Activated CD8-positive, alpha-beta T cell treated with anti-CD3 and anti-CD28 coated beads, Interleukin-2, amount 10 ng/mL, durations not matched to agents 7 days and 5 days (primary cell): ENCODE data around the gene P3R3URF. TPM values are rescaled to one million over a fixed set of nuclear protein-coding genes. Genes with fewer than 3 reads are reported as not detected.

Experiments
- ATAC-seq: fragments of 150-1000 bp; cut with Tn5 transposase; one replicate; pipeline ENCODE4 v1.10.0; 2021; ENCODE audit warnings: moderate library complexity
- CTCF ChIA-PET: fragments of 350-600 bp; sonication (Branson Sonifier 250); formaldehyde crosslinking; loops from one replicate; lab custom pipeline; 2021; ENCODE audit warnings: antibody characterized with exemption; lab: Charles Lee
- POLR2A ChIA-PET: fragments of 350-600 bp; sonication (Branson Sonifier 250); formaldehyde crosslinking; loops from one replicate; lab custom pipeline; 2021; ENCODE audit warnings: antibody characterized with exemption; lab: Charles Lee
- DNase-seq: peaks from one replicate; pipeline ENCODE4 v3.0.0-alpha.2; 2020
- H3K27ac Mint-ChIP-seq: one replicate; pipeline ENCODE4 v1.8.0; 2021; ENCODE audit warnings: mild to moderate bottlenecking, mixed read lengths
- H3K27me3 Mint-ChIP-seq: one replicate; pipeline ENCODE4 v1.8.0; 2021; ENCODE audit warnings: low read depth, mixed read lengths
- H3K36me3 Mint-ChIP-seq: one replicate; pipeline ENCODE4 v1.8.0; 2021; ENCODE audit warnings: low read depth, mixed read lengths
- H3K4me1 Mint-ChIP-seq: one replicate; pipeline ENCODE4 v1.8.0; 2021; ENCODE audit warnings: low read depth, mixed read lengths
- H3K4me3 Mint-ChIP-seq: one replicate; pipeline ENCODE4 v1.8.0; 2021; ENCODE audit warnings: mild to moderate bottlenecking, mixed read lengths
- H3K9me3 Mint-ChIP-seq: one replicate; pipeline ENCODE4 v1.8.0; 2022; ENCODE audit warnings: mixed read lengths; ENCODE audit not compliant: insufficient read depth
- total RNA-seq, 2 experiments: library from RNA; stranded (reverse); gene quantifications; one replicate each; pipeline ENCODE4 v1.2.3, GENCODE V29; 2021

P3R3URF gene
- total RNA-seq, 2 experiments from 2014 or later: not detected

- Mint-ChIP-seq H3K27me3 (peaks cover 21% of the 10 kb centered on the region), H3K4me3 (no peak overlapping the region), H3K9me3 (no peaks in the 10 kb centered on the region), H3K36me3 (no peaks in the 10 kb centered on the region), H3K4me1 (peaks cover 17% of the 10 kb centered on the region), H3K27ac (no peak overlapping the region)
- POLR2A ChIA-PET: no interaction called here
- CTCF ChIA-PET: interaction anchor here (1.0 to 2.1 kb wide), 2 partner anchors 54 to 133 kb away, joined by 3 to 8 read pairs; no protein-coding TSS in a partner anchor
- DNase-seq: no peak
- ATAC-seq: no peak
Observed at GRCh38 chr1:46169811-46170454, 6.4 kb downstream of the P3R3URF start.

DNA sequence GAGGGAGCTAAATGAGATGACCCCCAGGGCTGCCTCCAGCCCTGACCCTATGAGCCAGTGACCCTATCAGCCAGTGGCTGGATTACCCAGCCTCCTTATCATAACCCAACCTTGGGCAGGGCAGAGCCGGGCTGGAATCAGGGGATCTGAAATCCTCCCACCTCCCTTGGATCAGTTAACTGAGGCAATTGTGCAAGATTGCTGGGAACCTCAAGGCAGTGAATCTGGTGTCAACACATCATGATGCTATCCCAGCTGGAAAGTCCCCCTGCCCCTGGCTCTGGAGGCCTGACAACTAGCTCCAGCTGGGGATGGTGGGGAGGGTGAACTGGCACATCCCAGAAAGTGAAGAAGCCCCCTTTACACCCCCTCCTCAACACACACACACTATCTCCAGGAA is 7.8 kb downstream of the P3R3URF start:
- peaks cover 21% of the 10 kb centered on the region for H3K27me3 Mint-ChIP-seq
- DNase-seq (no peak), ATAC-seq (no peak)
- H3K9me3 Mint-ChIP-seq: no peaks in the 10 kb centered on the region
- no peak overlapping the region for H3K4me3 Mint-ChIP-seq
- H3K36me3 Mint-ChIP-seq: no peaks in the 10 kb centered on the region
- H3K27ac Mint-ChIP-seq: no peak overlapping the region
- peaks cover 17% of the 10 kb centered on the region for H3K4me1 Mint-ChIP-seq
- CTCF ChIA-PET: interaction anchor here (1.0 to 2.1 kb wide), 4 partner anchors 10 to 131 kb away, joined by 3 to 8 read pairs (median 4); no protein-coding TSS in a partner anchor
- POLR2A ChIA-PET: interaction anchor here (1.1 kb wide), 1 partner anchor 21 kb away, joined by 3 read pairs; no protein-coding TSS in a partner anchor

- H3K27ac Mint-ChIP-seq: peak overlapping the region; percentile 88
- peak; percentile 63 for DNase-seq
- CTCF ChIA-PET: interaction anchor here (1.0 to 1.9 kb wide), 4 partner anchors 14 to 133 kb away, joined by 3 to 7 read pairs (median 5); no protein-coding TSS in a partner anchor
- H3K36me3 Mint-ChIP-seq: no peaks in the 10 kb centered on the region
- peaks cover 18% of the 10 kb centered on the region for H3K27me3 Mint-ChIP-seq
- H3K4me1 Mint-ChIP-seq: peaks cover 17% of the 10 kb centered on the region
- peak overlapping the region; percentile 78 for H3K4me3 Mint-ChIP-seq
- peak; percentile 83 for ATAC-seq
- POLR2A ChIA-PET: interaction anchor here (0.6 to 1.4 kb wide), 5 partner anchors 10 to 105 kb away, joined by 3 to 4 read pairs (median 3); partner anchors contain the start of gene PIK3R3
- no peaks in the 10 kb centered on the region for H3K9me3 Mint-ChIP-seq
Observed at GRCh38 chr1:46166521-46167462, 9.5 kb downstream of the P3R3URF start.

DNA sequence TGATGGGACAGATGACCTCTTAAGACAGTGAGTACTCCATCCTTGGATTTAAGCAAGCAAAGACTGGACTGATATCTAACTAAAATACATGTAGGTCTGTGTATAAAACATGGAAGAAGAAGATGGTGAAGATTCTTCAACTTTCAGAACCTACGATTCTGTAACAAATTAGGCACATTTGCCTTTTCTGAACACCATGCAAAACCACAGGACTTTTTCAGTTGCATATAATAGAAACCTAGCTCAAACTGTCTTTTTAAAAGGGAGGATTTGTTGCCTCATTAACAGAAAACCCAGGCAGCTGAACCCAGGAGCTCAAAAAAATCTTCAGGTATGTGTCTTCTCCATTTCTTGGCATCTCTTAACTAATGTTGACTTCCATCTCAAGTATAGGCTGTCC is 16.1 kb downstream of the P3R3URF start:
- no peaks in the 10 kb centered on the region for H3K4me1 Mint-ChIP-seq
- DNase-seq: no peak
- CTCF ChIA-PET: no interaction called here

DNA sequence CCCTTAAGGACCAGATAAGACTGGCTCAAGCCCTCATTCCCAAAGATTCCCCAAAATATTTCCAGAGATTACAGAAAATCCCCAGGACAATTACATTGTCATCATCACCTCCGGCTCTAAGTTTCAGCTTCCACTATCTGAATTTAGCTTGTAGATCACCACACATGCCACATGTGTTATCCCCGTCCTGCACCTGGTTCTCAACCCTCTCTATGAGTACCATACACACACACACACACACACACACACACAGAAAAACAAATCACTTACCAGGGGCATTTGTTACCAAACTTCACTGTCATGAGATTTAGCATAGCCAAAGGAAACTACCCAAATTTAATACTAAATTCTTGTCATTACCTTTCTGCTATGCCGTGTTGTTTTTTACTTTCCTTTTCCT is 16.8 kb downstream of the P3R3URF start:
- no peaks in the 10 kb centered on the region for H3K4me1 Mint-ChIP-seq
- no peak for ATAC-seq
- no peak overlapping the region for H3K4me3 Mint-ChIP-seq
- H3K27me3 Mint-ChIP-seq: peaks cover 5% of the 10 kb centered on the region
- ChIA-PET CTCF (no interaction called here), POLR2A (no interaction called here)
- no peak overlapping the region for H3K27ac Mint-ChIP-seq
- no peaks in the 10 kb centered on the region for H3K9me3 Mint-ChIP-seq
- DNase-seq: no peak
- no peaks in the 10 kb centered on the region for H3K36me3 Mint-ChIP-seq

More for the DNA sequence above, 16.1 kb downstream of the P3R3URF start:
- no peak for ATAC-seq
- POLR2A ChIA-PET: no interaction called here
- H3K4me3 Mint-ChIP-seq: no peak overlapping the region
- H3K36me3 Mint-ChIP-seq: no peaks in the 10 kb centered on the region
- H3K27ac Mint-ChIP-seq: no peak overlapping the region
- H3K9me3 Mint-ChIP-seq: no peaks in the 10 kb centered on the region
- peaks cover 5% of the 10 kb centered on the region for H3K27me3 Mint-ChIP-seq

DNA sequence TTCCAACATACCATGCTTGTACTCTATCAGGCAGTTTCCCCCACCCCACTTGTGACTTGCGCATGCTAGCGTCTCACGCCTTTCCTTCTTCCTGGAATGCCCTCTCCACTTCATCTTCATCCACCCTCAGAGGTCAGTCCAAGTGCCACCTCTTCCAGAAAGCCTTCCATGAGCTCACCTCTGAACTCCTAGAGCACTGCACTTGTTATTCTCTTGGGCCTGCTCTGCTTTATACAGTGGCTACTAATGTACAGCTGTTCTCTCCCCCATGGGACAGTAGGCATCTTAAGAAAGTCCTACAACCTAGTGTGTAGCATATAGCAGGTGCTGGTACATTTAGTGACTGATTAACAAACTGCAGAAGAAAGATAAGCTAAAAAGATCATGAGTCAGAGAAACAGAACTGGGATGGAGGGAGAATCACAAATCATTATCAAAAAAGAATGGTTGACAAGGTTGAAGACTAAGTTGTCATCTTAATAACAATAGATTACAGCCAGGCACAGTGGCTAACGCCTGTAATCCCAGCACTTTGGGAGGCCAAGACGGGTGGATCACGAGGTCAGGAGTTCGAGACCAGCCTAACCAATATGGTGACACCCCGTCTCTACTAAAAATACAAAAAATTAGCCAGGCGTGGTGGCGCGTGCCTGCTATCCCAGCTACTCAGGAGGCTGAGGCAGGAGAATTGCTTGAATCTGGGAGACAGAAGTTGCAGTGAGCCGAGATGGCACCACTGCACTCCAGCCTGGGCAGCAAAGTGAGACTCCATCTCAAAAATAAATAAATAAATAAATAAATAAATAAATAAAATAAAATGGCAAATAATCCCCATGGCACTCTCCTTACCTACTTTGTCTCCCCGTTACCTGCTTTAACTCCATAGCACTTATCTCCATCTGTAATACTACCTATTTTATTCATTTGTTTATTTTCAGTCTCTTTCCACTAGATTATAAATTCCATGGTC is 17.7 kb downstream of the P3R3URF start:
- Mint-ChIP-seq H3K4me1 (no peaks in the 10 kb centered on the region), H3K27me3 (peaks cover 5% of the 10 kb centered on the region), H3K9me3 (no peaks in the 10 kb centered on the region), H3K4me3 (no peak overlapping the region), H3K36me3 (no peaks in the 10 kb centered on the region), H3K27ac (no peak overlapping the region)
- POLR2A ChIA-PET: no interaction called here
- CTCF ChIA-PET: no interaction called here
- DNase-seq (no peak), ATAC-seq (no peak)

GRCh38 chr1:46157916-46158311 is 18.4 kb downstream of the P3R3URF start:
- Mint-ChIP-seq H3K4me3 (no peak overlapping the region), H3K27ac (no peak overlapping the region), H3K36me3 (no peaks in the 10 kb centered on the region), H3K4me1 (no peaks in the 10 kb centered on the region), H3K27me3 (peaks cover 5% of the 10 kb centered on the region), H3K9me3 (no peaks in the 10 kb centered on the region)
- DNase-seq (no peak), ATAC-seq (no peak)
- POLR2A ChIA-PET: no interaction called here
- CTCF ChIA-PET: no interaction called here

DNA sequence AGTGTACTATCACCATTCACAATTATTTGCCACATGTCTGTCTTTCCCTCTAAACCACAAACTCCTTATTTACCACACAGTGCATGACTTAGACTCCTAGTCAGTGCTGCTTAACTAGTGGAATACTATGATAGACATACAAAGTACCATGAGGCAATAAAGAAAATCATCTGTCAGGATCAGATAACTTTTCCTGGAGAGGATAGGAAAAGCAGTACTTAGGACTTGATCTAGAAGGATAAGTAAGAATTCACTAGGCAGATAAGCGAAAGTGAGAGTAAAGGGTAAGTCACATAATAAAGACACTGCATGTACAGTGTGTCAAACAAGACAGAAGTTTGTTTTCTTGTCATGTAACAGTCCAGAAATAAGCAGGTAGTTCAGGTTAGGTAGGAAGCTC is 22.6 kb downstream of the P3R3URF start:
- CTCF ChIA-PET: no interaction called here

GRCh38 chr1:46153228-46153627 is 23.1 kb downstream of the P3R3URF start:
- H3K4me3 Mint-ChIP-seq: no peak overlapping the region
- no peaks in the 10 kb centered on the region for H3K4me1 Mint-ChIP-seq
- ATAC-seq (no peak), DNase-seq (no peak)
- no peaks in the 10 kb centered on the region for H3K9me3 Mint-ChIP-seq
- POLR2A ChIA-PET: no interaction called here
- H3K36me3 Mint-ChIP-seq: no peaks in the 10 kb centered on the region
- CTCF ChIA-PET: no interaction called here
- H3K27me3 Mint-ChIP-seq: peaks cover 5% of the 10 kb centered on the region
- no peak overlapping the region for H3K27ac Mint-ChIP-seq

More for the DNA sequence above, 22.6 kb downstream of the P3R3URF start:
- no peak for ATAC-seq
- Mint-ChIP-seq H3K9me3 (no peaks in the 10 kb centered on the region), H3K27ac (no peak overlapping the region), H3K4me1 (no peaks in the 10 kb centered on the region), H3K36me3 (no peaks in the 10 kb centered on the region), H3K4me3 (no peak overlapping the region), H3K27me3 (peaks cover 5% of the 10 kb centered on the region)
- POLR2A ChIA-PET: no interaction called here
- DNase-seq: no peak

- no peaks in the 10 kb centered on the region for H3K9me3 Mint-ChIP-seq
- H3K4me1 Mint-ChIP-seq: no peaks in the 10 kb centered on the region
- ATAC-seq (no peak), DNase-seq (no peak)
- H3K36me3 Mint-ChIP-seq: no peaks in the 10 kb centered on the region
- H3K27me3 Mint-ChIP-seq: peaks cover 5% of the 10 kb centered on the region
- CTCF ChIA-PET: interaction anchor here (0.5 kb wide), 1 partner anchor 96 kb away, joined by 3 read pairs; no protein-coding TSS in a partner anchor
- H3K27ac Mint-ChIP-seq: no peak overlapping the region
- POLR2A ChIA-PET: no interaction called here
- H3K4me3 Mint-ChIP-seq: no peak overlapping the region
Observed at GRCh38 chr1:46152016-46152415, 24.3 kb downstream of the P3R3URF start.

- H3K4me3 Mint-ChIP-seq: no peak overlapping the region
- ATAC-seq (no peak), DNase-seq (no peak)
- H3K27ac Mint-ChIP-seq: no peak overlapping the region
- H3K27me3 Mint-ChIP-seq: peaks cover 7% of the 10 kb centered on the region
- H3K4me1 Mint-ChIP-seq: no peaks in the 10 kb centered on the region
- ChIA-PET POLR2A (no interaction called here), CTCF (no interaction called here)
- H3K9me3 Mint-ChIP-seq: no peaks in the 10 kb centered on the region
- no peaks in the 10 kb centered on the region for H3K36me3 Mint-ChIP-seq
Observed at GRCh38 chr1:46150085-46150484, 26.2 kb downstream of the P3R3URF start.
